Measurements from ENCODE around the gene ADAMTSL2.

Gene ADAMTSL2

DNA sequence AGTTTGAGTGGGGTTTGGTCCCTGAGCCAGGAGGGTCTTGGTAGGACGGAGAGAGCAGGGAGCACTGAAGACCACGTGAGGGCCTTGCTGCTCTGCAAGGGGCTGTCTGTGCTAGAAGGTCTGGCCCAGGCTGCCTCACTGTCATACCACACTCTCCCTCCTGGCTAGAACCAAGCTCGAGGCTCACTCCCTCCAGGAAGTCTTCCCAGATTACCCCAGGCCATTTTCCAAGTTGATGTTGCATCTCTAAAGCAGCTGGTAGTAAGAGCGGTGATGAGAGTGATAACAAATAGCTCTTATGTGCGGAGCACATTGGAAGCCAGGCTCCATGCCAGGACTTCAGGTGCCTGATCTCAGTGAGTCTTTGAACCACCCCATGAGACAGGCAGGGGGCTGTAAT, 16.3 kb upstream of the ADAMTSL2 start:
- no peak for DNase-seq (ENCODE audit: low read depth in 2 of 2)

DNA sequence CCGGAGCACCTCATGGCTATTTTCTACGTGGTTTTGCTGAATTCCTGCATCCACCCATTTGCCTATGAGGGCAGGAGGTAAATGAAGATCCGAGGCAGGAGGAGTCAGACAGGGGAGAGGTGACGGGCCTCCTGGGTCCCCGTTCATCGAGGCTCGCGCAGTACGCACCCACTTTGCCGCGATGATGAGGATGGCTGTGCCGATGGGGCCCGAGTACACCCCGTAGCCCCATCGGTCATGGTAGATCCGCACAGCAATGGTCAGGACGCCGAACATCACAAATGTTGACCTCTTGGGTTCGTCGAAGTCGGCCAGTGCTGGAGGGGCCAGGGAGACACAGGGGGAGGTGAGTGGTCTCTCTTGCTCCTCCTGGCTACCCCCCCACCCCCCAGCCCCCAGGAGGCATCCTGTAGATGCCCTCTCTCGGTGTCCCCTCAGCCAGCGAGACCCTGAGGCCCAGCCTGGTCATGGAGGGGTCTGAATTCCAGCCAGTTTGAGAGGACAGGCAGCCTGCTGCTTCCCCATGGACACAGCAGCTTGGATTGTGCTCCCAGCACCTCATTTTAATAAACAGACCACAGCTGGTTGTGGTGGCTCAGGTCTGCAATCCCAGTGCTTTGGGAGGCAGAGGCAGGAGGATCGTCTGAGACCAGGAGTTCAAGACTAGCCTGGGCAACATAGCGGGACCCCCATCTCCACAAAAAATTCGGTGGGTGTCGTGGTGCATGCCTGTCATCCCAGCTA, 15.6 kb upstream of the ADAMTSL2 start:
- DNase-seq (ENCODE audit: low read depth in 2 of 2) = no peak

DNA sequence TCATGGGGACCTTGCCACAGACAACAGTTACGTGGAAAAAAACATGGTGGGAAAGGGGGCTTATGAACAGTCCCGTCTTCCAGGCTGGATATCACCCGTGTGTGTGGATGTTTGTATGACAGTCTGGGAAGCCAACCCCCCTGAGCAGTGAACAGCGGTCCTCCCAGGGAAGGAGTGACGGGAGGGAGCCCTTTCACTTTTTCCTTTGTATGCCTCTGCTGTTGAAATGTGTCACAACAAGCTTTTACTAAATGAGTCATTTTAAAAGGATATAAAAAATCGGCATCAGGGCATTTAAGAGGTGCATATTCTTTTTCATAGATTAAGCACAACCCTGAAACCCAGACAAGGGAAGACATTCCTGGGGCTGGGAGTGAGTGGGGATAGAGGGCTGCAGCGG, 14.8 kb upstream of the ADAMTSL2 start:
- DNase-seq (ENCODE audit: low read depth in 2 of 2) = no peak

DNA sequence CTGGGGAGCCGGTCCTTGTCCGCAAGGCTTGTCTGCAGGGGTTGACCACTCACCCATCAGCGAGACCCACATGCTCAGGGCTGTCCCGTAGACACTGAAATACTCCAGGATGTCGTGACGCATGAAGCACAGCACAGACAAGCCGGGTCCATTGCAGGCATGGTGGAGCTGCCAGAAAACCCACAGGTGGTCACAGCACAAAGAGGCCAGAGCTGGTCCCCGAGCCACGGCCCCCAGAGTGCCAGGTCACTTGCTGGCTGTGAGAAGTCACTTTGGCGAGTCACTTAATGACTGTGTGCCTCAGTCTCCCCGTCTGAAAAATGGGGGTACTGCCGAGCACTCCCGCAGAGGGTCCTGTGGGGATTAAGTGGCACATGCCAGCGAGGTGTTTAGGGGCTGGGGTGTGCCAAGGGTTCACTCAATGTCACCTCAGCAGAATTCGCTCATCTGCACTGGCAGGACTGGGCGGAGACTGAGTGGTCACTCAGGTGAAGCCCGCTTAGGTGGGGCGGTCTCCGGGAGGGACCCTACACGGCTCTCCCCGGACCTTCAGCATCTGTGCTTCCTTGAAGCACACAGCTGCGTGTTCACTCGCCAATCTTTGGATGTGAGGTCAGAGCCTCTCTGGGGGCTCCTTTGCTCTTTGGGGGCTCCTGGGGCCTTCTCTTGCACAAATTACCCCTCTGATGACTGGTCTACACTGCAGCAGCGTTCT, 14.2 kb upstream of the ADAMTSL2 start:
- DNase-seq (ENCODE audit: low read depth in 2 of 2) = no peak

DNA sequence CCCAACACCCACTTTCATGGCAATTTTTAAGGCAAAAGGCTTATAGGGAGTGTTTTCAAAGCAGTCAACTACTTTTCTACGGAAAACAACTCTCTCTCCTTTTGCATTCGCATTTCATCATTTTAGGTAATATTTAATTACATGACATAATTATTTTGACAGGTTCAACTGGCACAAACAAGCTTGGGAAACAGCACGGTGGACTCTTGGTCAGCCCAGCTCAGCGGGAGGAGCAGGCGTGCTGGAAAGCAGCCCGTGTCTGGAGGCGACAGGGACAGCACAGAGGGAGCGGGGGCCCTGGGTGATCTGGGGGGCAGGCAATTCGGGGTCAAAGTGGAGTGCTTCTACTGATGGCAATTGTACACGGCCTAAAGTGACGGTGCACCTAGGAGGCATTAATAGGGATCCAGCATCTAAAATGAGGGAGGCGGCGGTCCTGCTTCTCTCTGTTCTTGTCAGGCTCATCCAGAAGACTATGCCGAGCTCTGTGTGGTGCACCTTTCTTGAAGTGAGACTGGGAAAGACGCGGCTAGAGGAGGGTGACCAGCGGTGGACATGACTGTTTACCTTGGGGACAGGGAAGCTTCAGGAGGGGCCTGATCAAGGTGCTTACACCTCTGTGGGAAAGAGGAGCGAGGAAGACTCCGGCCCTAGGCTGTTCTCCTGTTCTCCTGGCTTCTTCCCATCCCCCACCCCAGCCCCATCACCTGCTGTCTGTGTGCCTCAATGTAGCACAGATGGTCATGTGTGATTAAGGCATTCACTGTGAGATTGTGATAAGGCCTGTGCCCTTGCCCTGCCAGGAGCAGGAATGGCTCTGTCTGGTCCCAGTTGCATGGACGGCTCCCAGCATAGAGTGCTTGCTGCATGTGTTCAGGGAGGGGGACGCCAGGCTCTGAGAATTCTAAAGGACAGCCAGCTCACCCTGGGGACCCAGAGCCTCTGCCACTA, 13.1 kb upstream of the ADAMTSL2 start:
- no peak for DNase-seq (ENCODE audit: low read depth in 2 of 2)

DNA sequence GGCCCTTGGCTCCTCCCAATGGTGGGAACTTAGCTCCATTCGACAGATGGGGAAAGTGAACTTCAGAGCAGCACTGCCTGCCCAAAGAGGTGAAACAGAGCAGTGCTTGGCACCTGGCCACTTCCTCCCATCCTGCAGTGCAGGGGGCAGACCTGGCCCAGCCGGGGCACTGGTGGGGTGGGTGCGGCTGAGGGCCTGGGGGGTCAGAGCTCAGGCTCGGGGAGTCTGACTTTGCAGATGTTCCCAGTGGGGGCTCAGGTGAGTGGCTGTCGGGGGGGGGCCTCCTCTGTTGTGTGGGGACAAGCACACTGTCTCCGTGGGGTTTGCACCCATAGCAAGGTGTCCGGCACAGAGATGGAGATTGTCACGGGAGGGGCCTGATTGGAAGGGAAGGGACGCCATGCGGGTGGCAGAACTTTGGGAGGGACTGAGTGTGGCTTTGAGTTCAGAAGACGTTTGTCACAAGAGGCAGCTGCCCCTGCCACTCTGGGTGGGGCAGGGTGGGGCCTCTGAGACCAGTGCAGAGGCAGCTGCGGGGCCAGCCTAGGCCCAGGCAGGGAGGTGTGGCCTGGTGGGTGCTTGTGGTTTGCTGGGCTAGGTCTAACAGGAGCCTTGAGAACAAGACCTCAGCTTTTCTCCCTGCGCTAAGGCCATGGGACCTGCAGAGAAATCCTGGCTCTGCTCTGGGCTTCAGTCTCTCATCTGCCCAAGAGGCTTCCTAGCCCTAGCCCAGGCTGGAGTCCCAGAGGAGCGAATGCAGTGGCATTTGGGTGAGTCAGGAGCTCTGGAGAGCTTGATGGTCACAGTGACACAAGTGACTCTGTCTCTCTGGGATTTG, 12.2 kb upstream of the ADAMTSL2 start:
- DNase-seq (ENCODE audit: low read depth in 2 of 2) = no peak

DNA sequence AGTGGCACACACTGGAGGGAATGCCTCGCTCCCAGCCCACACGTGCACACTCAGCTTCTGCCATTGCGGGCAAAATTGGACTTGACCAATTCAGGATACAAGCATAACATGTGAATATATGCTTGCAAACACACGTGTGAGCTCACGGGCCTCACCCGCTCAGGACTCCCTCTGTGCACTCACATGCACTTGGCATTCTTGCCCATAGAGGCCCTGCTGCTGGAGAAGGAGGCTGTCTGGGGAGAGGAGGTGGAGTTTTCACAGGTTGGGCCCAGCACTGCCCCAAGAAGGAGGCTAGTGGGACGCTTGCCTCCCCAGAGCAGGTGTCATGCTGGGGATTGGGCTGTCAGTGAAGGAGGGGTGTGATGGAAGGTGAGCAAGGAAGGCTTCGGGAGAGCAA, 11.4 kb upstream of the ADAMTSL2 start:
- no peak for DNase-seq (ENCODE audit: low read depth in 2 of 2)

DNA sequence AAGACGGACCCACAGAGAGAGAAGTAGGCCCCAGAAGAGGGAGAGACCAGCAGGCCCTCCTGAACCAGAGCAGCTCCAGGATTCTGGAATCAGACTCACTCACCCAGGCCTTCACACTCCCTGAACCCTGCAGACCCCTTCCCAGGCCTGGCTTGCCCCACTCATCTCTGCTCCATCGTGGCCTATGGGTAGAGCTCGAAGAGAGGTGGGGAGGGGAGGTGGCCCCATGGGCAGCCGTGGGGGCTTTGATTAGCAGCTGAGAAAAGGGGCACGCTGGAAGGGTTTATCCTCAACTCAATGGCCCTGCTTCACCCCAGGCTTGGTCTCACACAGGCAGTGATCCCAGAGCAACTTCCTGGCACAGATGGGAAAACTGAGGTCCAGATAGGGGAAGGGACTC, 10.4 kb upstream of the ADAMTSL2 start:
- no peak for DNase-seq (ENCODE audit: low read depth in 2 of 2)

DNA sequence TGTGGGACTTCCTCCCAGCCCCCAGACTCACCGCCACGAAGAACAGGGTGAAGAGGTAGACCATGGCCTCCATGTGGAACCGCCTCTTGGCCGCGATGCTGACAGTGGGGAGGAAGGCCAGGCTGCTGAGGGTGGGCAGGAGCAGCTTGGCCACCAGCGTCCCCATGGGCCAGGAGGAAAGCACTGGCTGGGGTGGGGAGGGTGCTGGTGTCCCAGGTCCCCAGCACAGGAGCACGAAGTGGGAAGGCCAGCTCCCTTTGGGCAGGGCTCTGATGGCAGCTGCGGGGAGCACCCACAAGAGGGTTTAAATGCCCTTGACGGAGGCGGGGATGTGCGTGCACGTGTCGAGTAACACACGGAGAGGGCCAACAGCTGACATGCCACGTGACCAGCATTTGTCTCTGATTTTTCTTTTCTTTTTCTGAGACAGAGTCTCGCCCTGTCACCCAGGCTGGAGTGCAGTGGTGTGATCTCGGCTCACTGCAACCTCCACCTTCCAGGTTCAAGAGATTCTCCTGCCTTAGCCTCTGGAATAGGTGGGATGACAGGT, 9.8 kb upstream of the ADAMTSL2 start, which contains the start of gene MYMK:
Gene MYMK, minus strand, starts transcription at position 281 of the 550 bp plus-strand sequence. Its CDS starts 115 bp downstream, at position 166.
- no peak for DNase-seq (ENCODE audit: low read depth in 2 of 2)

DNA sequence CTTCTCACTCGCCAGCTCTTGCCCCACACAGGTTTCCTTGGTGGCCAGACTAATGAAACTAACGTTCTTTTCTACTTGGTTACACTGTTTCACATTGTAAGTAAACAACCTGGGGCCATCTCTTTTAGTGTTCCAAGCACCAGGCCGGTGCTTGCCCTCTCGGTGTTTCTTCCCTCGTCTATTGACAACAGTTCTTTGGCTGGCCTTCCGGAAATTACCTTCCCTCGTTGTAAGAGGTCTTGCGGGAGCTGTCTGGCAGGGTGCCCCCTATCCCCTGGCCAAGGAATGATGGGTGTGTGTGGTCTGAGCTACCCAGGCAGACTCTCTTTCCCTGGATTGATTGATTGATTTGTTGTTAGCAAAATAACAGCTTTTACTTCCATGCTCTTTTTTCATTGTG, 8.8 kb upstream of the ADAMTSL2 start:
- DNase-seq (ENCODE audit: low read depth in 2 of 2) = no peak

DNA sequence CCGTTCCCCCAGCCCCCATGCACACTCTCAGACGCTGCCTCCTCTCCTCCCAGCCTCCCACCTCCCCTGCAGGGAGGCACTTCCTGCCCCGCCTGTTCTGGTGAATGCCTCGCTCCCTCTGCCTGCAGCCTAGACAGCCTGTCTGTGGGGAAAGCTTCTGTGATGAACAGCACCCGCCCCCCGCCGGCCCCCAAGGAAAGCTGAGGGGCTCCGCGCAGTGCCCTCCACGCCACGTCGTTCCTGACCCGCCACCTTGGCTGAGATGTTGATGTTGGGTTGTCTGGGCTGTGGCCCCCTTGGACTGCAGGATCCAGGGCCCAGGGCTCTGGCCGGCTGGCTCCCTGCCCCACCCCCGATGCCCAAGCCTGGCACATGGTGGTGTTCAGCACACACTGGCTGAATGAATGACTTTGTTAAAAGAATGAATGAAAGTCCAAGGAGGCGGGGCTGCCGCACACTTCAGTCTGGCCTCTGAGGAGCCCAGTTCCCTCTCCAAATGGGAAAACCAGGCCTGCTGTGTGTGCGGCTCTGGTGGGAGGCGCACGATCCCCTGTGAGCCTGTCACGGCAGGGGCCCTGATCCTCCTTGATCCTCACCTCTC, 7.7 kb upstream of the ADAMTSL2 start:
- no peak for DNase-seq (ENCODE audit: low read depth in 2 of 2)

DNA sequence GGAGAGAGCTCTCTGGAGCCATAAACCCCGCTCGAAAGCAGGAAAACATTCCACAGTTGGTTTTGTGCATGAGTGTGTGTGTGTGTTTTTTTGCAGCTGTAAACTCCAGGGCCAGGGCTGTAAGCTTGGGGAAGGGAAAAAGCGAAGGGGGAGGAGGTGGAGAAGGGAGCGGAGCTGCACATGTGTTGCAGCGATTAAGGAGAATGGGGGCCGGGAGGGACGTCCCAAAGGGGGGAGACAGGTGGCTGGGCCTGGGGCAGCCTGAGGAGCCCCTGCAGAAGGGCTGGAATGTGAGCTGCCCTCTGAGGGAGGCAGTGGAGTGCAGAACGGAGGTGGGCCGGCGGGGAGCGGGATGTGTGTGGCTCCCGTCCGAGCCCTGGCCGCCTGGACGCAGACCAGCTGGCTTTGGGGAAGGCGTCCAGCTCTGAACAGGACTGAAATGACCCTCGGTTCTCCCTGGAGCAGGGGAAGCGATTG, 7.0 kb upstream of the ADAMTSL2 start:
- no peak for DNase-seq (ENCODE audit: low read depth in 2 of 2)

DNA sequence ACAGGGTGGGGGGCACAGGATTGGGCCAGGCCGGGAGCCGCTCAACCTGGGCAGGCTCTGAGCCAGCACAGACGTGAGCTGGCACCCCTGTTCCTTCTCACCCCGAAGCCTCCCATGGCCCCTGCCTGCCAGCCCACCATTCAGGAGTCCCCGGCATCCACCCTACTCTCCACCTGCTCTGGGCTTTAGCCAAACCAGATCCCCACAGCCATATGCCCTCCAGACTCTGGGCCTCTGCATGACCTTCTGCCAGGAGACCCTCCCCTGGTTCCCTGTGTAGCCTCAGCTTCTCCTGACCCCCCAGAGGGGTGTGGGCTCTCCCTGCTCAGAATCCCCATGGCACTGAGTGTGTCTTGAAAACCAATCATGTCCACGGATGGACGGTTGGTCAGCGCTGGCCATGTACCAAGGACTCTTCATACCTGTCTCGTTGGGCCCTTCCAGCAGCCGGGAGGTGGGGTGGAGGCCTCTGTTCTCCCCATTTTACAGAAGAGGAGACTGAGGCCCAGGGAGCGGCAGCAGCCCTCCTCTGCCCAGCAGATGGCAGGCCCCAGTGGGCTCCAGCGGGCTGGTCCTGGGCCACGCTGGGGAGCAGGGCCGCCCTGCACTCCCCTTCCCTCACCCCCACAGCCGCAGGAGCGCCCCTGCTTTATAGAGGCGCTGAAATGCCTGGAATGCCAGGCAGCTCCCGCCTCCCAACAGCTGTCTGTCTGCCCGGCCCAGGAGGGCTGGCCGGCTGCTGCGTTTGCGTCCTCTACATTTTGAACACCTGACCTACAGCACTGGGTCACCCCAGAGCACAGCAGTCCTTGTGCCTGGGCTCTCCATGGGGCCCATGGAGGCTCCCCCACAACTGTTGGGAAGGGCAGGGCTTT, 6.3 kb upstream of the ADAMTSL2 start:
- no peak for DNase-seq (ENCODE audit: low read depth in 2 of 2)

DNA sequence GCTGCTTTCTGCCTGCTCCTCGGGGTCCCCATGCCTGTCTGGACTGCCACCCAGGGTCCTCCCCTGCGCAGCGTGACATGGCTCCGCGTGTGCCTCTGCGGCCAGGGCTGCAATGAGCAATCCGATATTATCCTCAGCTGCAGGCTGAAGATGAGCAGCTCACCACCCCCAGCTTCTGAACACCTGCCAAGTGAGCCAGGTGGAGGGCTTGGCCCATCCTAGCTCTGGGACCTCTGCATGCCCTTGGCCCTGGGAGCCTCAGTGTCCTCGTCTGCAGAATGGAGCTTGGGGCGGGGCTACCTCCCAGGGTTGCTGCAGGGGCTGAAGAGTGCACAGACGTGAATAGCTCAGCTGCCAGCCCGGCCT, 5.6 kb upstream of the ADAMTSL2 start:
- DNase-seq (ENCODE audit: low read depth in 2 of 2) = no peak

DNA sequence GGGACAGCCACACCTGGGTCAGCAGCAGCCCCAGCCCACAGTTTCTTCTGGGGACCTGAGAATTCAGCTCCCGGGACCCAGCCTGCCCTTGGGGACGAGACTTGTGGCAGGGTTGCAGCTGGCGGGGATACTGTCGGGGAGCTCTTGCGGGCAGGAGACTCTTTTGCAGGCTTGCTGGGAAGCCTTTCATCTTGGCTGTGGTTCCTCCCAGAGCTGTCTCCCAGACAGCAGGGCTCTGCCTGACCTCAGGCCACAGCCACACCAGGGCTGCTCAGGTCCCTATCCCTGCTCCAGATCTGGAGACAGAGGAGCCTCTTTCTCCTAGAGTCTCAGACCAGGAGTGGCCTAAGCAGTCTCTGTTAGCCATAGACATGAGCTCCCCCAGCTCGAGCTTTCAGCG, 5.0 kb upstream of the ADAMTSL2 start:
- DNase-seq (ENCODE audit: low read depth in 2 of 2) = no peak

DNA sequence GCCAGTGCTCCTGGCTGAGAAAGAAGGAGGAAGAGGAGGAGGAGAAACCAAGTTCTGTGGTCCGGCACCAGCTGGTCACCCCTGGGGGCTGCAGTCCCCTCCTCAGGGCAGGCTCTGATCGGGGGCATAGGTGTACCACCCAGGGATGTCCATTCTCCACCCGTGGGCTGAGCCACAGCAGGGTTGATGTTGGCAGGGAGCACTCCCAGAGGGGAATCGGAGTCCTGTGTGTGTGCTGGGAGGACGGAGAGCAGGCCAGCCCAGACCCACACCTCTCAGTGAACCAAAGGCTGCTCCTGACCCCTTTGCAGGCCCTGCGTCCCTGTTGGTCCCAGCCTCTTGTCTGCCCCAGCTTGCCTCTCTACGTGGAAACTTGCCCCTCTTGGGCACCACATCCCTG, 4.6 kb upstream of the ADAMTSL2 start:
- no peak for DNase-seq (ENCODE audit: low read depth in 2 of 2)

DNA sequence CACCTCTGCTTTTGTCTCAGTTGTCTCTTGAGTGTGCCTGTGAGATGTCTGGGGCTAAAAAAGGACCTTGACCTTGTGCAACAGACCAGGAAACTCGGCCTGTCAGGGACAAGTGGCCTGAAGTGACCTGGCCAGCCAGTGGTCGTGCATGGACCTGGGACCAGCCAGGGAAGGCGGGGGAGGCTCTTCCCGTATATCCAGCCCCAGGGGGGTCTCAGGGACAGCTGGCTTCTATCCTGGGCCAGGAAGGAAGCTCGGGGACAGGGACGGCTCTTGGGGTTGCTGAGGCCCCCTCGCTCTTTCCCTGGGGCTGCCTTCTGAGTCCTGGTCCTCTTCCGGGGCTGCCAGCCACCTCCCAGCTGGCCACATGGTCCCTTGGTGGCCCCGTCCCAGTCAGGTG, 3.2 kb upstream of the ADAMTSL2 start:
- no peak for DNase-seq (ENCODE audit: low read depth in 2 of 2)

DNA sequence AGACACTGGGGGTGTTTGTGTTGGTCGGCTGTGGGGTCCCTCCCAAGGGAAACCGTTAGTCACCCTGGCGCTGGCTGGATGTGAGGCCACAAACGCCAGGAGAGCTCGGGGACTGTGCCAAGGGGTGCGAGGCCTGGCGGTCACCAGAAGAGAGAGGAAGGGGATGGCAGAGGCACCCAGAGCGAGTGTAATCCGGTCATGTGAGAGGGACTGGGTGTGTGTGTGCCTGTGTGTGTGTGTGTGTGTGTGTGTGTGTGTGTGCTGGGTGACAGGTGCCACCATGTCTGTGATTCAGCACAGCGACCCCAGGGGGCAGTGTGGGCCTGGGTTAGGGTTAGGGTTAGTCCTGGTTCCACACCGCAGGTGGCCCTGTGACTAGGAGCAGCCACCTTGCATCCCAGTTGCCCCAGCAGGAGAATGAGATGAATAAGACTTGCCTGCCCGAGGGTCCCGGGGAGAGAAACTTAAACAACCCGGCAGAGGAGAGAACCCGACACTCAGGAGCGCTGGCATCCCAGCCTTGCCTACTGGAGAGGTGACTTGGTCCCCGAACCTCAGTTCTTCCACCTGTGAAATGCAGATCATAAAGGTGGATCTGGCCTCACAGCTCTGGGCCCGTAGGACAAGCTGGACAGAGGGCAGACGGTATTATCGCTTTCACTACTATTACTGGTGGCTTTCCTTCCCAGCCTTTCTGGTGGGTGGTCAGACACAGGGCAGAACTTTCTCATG, 1.4 kb upstream of the ADAMTSL2 start:
- peak; percentile 64 to 72 for DNase-seq (ENCODE audit: low read depth in 2 of 2)

DNA sequence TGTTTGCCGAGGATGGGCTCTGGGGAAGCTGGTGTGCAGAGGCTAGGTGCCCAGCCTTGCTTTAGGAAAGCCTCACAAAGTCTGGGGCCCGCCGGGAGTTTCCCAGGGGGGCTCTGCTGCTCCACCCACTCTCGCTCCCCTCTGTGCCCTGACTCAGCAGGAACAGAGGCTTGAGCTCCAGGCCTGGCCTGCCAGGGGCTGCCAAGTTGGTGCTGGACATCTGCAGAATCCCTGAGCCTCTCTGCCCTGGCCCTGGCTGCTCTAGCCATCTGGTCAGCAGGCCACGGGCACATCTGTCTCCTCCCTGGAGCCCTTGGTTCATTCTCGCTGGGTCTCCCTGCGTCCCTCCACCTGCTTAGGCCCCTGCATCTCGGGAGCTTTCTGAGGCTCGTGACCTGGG, 647 bp upstream of the ADAMTSL2 start:
- no peak for DNase-seq (ENCODE audit: low read depth in 2 of 2)
